NCI-H1417 treated with DMSO at 0.1 percent for 48 hours (cell line): Measurements from ENCODE around the gene CLEC16A.
"Not testable (repeated sequence)": the region's sequence is repeated elsewhere in the genome, so short reads cannot be mapped to it uniquely, and the experiment has no call there.

Source experiments
- DNase-seq: peaks from one replicate; lab custom pipeline; 2025; lab: John Stamatoyannopoulos, UW

Gene CLEC16A

GRCh38 chr16:10966129-10966528 lies 21.8 kb downstream of the CLEC16A start:
- DNase-seq, result no peak

GRCh38 chr16:10966559-10966958 lies 22.2 kb downstream of the CLEC16A start:
- DNase-seq, result not testable (repeated sequence)

- no peak for DNase-seq
Measured at GRCh38 chr16:10967986-10968385, 23.6 kb downstream of the CLEC16A start.

GRCh38 chr16:10968498-10968897 lies 24.1 kb downstream of the CLEC16A start:
- DNase-seq, result no peak

- DNase-seq, result no peak
Measured at GRCh38 chr16:10969615-10970014, 25.3 kb downstream of the CLEC16A start.

- DNase-seq, result no peak
Measured at GRCh38 chr16:10970065-10970464, 25.7 kb downstream of the CLEC16A start.

GRCh38 chr16:10971560-10971961 lies 27.2 kb downstream of the CLEC16A start:
- DNase-seq, result no peak

GRCh38 chr16:10972108-10972818 lies 27.9 kb downstream of the CLEC16A start:
- DNase-seq, result no peak

- no peak for DNase-seq
Measured at GRCh38 chr16:10972819-10973464, 28.6 kb downstream of the CLEC16A start.

GRCh38 chr16:10976634-10977033 lies 32.3 kb downstream of the CLEC16A start:
- no peak for DNase-seq

- DNase-seq, result no peak
Measured at GRCh38 chr16:10978124-10978523, 33.8 kb downstream of the CLEC16A start.

GRCh38 chr16:10978871-10979446 lies 34.6 kb downstream of the CLEC16A start:
- DNase-seq, result no peak

GRCh38 chr16:10979717-10980601 lies 35.6 kb downstream of the CLEC16A start:
- no peak for DNase-seq

- DNase-seq, result no peak
Measured at GRCh38 chr16:10980813-10981212, 36.4 kb downstream of the CLEC16A start.

- DNase-seq, result no peak
Measured at GRCh38 chr16:10981697-10982216, 37.4 kb downstream of the CLEC16A start.

- DNase-seq, result no peak
Measured at GRCh38 chr16:10982465-10983150, 38.2 kb downstream of the CLEC16A start.

GRCh38 chr16:10983159-10983558 lies 38.8 kb downstream of the CLEC16A start:
- DNase-seq, result no peak

GRCh38 chr16:10984509-10984908 lies 40.1 kb downstream of the CLEC16A start:
- DNase-seq, result no peak

- DNase-seq, result no peak
Measured at GRCh38 chr16:10987361-10988163, 43.2 kb downstream of the CLEC16A start.

- no peak for DNase-seq
Measured at GRCh38 chr16:10988164-10988803, 43.9 kb downstream of the CLEC16A start.
